ENCODE data around the gene FAM240B. TPM values are rescaled to one million over a fixed set of nuclear protein-coding genes. Genes with fewer than 3 reads are reported as not detected.

The FAM240B gene
- total RNA-seq, 4 donors from 2014 or later = not detected

- Histone ChIP-seq H3K27me3 (no peaks in the 10 kb centered on the region), H3K36me3 (no peaks in the 10 kb centered on the region), H3K4me1 (no peaks in the 10 kb centered on the region), H3K27ac (no peak overlapping the region), H3K9me3 (no peaks in the 10 kb centered on the region), H3K4me3 (no peak overlapping the region)
- TF ChIP-seq POLR2A (IDR thresholded peaks at IDR 0.05) (no peak), CTCF (IDR thresholded peaks at IDR 0.05) (no peak)
- DNase-seq = no peak
These were observed 42.2 kb downstream of the FAM240B start for GRCh38 chr9:38677660-38678303.

GRCh38 chr9:38675831-38676230 lies 44.1 kb downstream of the FAM240B start:
- Histone ChIP-seq H3K9me3 (no peaks in the 10 kb centered on the region), H3K4me1 (peaks cover 0 to 7% (median 0%) of the 10 kb centered on the region in 4 donors), H3K27me3 (no peaks in the 10 kb centered on the region), H3K4me3 (no peak overlapping the region), H3K36me3 (no peaks in the 10 kb centered on the region), H3K27ac (no peak overlapping the region)
- TF ChIP-seq CTCF (IDR thresholded peaks at IDR 0.05) (no peak), POLR2A (IDR thresholded peaks at IDR 0.05) (no peak)
- DNase-seq = no peak

- TF ChIP-seq CTCF (IDR thresholded peaks at IDR 0.05) = no peak
- DNase-seq = no peak
- peaks cover 0 to 7% (median 0%) of the 10 kb centered on the region in 4 donors for H3K4me1 ChIP-seq
- H3K27ac ChIP-seq = no peak overlapping the region
- H3K27me3 ChIP-seq = no peaks in the 10 kb centered on the region
- H3K9me3 ChIP-seq = no peaks in the 10 kb centered on the region
- H3K4me3 ChIP-seq = no peak overlapping the region
- no peaks in the 10 kb centered on the region for H3K36me3 ChIP-seq
These were observed 44.7 kb downstream of the FAM240B start for GRCh38 chr9:38675211-38675610.

- Histone ChIP-seq H3K4me3 (no peak overlapping the region), H3K36me3 (no peaks in the 10 kb centered on the region), H3K27ac (no peak overlapping the region), H3K9me3 (no peaks in the 10 kb centered on the region), H3K4me1 (peaks cover 0 to 7% (median 0%) of the 10 kb centered on the region in 4 donors), H3K27me3 (no peaks in the 10 kb centered on the region)
- TF ChIP-seq CTCF (IDR thresholded peaks at IDR 0.05) (no peak), POLR2A (IDR thresholded peaks at IDR 0.05) (no peak)
- DNase-seq = no peak
These were observed 46.3 kb downstream of the FAM240B start for GRCh38 chr9:38673399-38674193.

- no peak for DNase-seq
- TF ChIP-seq CTCF (IDR thresholded peaks at IDR 0.05) = no peak
- no peak for TF ChIP-seq POLR2A (IDR thresholded peaks at IDR 0.05)
- H3K27ac ChIP-seq = no peak overlapping the region
- H3K9me3 ChIP-seq = no peaks in the 10 kb centered on the region
- H3K27me3 ChIP-seq = no peaks in the 10 kb centered on the region
- H3K4me3 ChIP-seq = no peak overlapping the region
- H3K4me1 ChIP-seq = peaks cover 0 to 7% (median 0%) of the 10 kb centered on the region in 4 donors
- H3K36me3 ChIP-seq = no peaks in the 10 kb centered on the region
These were observed 48.2 kb downstream of the FAM240B start for GRCh38 chr9:38671748-38672147.
